ENCODE results near the gene M1AP.

DNA sequence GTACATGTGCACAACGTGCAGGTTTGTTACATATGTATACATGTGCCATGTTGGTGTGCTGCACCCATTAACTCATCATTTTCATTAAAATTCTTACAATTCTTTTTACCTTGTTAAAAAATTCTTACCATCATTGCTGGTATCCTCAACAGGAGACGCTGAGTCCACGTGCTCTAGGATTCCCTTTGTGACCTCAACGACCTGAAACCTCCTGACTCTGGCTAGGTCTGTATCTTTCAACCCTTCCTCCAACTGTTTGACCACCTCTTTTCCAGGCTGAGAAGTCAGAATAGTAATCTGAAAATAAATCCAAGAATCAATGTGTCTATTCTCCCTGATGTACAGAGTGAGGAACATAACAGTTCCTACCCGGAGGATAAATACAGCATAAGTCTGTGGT is 41.2 kb downstream of the M1AP start:
- TF ChIP-seq, protein P1, sequence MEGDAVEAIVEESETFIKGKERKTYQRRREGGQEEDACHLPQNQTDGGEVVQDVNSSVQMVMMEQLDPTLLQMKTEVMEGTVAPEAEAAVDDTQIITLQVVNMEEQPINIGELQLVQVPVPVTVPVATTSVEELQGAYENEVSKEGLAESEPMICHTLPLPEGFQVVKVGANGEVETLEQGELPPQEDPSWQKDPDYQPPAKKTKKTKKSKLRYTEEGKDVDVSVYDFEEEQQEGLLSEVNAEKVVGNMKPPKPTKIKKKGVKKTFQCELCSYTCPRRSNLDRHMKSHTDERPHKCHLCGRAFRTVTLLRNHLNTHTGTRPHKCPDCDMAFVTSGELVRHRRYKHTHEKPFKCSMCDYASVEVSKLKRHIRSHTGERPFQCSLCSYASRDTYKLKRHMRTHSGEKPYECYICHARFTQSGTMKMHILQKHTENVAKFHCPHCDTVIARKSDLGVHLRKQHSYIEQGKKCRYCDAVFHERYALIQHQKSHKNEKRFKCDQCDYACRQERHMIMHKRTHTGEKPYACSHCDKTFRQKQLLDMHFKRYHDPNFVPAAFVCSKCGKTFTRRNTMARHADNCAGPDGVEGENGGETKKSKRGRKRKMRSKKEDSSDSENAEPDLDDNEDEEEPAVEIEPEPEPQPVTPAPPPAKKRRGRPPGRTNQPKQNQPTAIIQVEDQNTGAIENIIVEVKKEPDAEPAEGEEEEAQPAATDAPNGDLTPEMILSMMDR (IDR thresholded peaks at IDR 0.05): no peak
- TF ChIP-seq POLR2A (IDR thresholded peaks at IDR 0.05): no peak
